H9 (cell line): ENCODE measurements around the gene SLC1A7. TPM values are rescaled to one million over a fixed set of nuclear protein-coding genes. Genes with fewer than 3 reads are reported as not detected.

Experiments
- DNase-seq: peaks from one replicate; pipeline ENCODE4 v3.0.0-alpha.2; 2017
- H2AFZ ChIP-seq: one replicate; pipeline ENCODE4 v1.6.1; 2013; ENCODE audit warnings: mild to moderate bottlenecking, low read length, control low read depth, moderate library complexity
- H2AK5ac ChIP-seq: 2 replicates; pipeline ENCODE4 v1.6.1; 2013; ENCODE audit warnings: low read length, control low read depth, mixed read lengths; ENCODE audit not compliant: insufficient read length
- H2BK120ac ChIP-seq: one replicate; pipeline ENCODE4 v1.6.1; 2013; ENCODE audit warnings: low read depth, mild to moderate bottlenecking, low read length, control low read depth, inconsistent platforms; ENCODE audit not compliant: poor library complexity, severe bottlenecking
- H2BK12ac ChIP-seq: 2 replicates; pipeline ENCODE4 v1.6.1; 2013; ENCODE audit warnings: low read length, control low read depth, mixed read lengths, low read depth; ENCODE audit not compliant: insufficient read length
- H2BK15ac ChIP-seq: 2 replicates; pipeline ENCODE4 v1.6.1; 2013; ENCODE audit warnings: low read depth, low read length, control low read depth
- H2BK20ac ChIP-seq: one replicate; pipeline ENCODE4 v1.6.1; 2013; ENCODE audit warnings: low read depth, mild to moderate bottlenecking, low read length, control low read depth, inconsistent platforms; ENCODE audit not compliant: poor library complexity, severe bottlenecking
- H2BK5ac ChIP-seq: 2 replicates; pipeline ENCODE4 v1.6.1; 2013; ENCODE audit warnings: low read length, control low read depth, mixed read lengths; ENCODE audit not compliant: insufficient read length
- H3K14ac ChIP-seq: 2 replicates; pipeline ENCODE4 v1.6.1; 2013; ENCODE audit warnings: low read length, control low read depth; ENCODE audit not compliant: insufficient read depth
- H3K18ac ChIP-seq: 2 replicates; pipeline ENCODE4 v1.6.1; 2013; ENCODE audit warnings: low read depth, mild to moderate bottlenecking, mixed read lengths, low read length, control low read depth; ENCODE audit not compliant: insufficient read length
- H3K23ac ChIP-seq: 2 replicates; pipeline ENCODE4 v1.6.1; 2013; ENCODE audit warnings: low read length, control low read depth, mixed read lengths, low read depth; ENCODE audit not compliant: insufficient read length
- H3K23me2 ChIP-seq: 2 replicates; pipeline ENCODE4 v1.6.1; 2013; ENCODE audit warnings: low read depth, mild to moderate bottlenecking, mixed read lengths, low read length, control low read depth; ENCODE audit not compliant: insufficient read length, poor library complexity, severe bottlenecking
- H3K27ac ChIP-seq: 2 replicates; pipeline ENCODE4 v1.5.1; 2013; ENCODE audit warnings: low read length, control low read depth, mixed read lengths, low read depth; ENCODE audit not compliant: insufficient read length
- H3K27me3 ChIP-seq: 2 replicates; pipeline ENCODE4 v1.6.1; 2013; ENCODE audit warnings: low read length, control low read depth, inconsistent platforms; ENCODE audit not compliant: insufficient read depth
- H3K4ac ChIP-seq: 2 replicates; pipeline ENCODE4 v1.6.1; 2013; ENCODE audit warnings: low read depth, mild to moderate bottlenecking, control low read depth, inconsistent platforms, low read length, moderate library complexity
- H3K4me1 ChIP-seq: 2 replicates; pipeline ENCODE4 v1.6.1; 2013; ENCODE audit warnings: low read length, control low read depth, inconsistent platforms; ENCODE audit not compliant: insufficient read depth
- H3K4me2 ChIP-seq: 2 replicates; pipeline ENCODE4 v1.6.1; 2013; ENCODE audit warnings: low read length, control low read depth, mixed read lengths; ENCODE audit not compliant: insufficient read length, insufficient read depth
- H3K56ac ChIP-seq: 2 replicates; pipeline ENCODE4 v1.6.1; 2013; ENCODE audit warnings: low read depth, mild to moderate bottlenecking, mixed read lengths, low read length, control low read depth; ENCODE audit not compliant: insufficient read length
- H3K79me1 ChIP-seq: 2 replicates; pipeline ENCODE4 v1.6.1; 2013; ENCODE audit warnings: low read depth, mild to moderate bottlenecking, moderate library complexity, low read length, control low read depth, inconsistent platforms; ENCODE audit not compliant: insufficient read depth, poor library complexity, severe bottlenecking
- H3K79me2 ChIP-seq: 2 replicates; pipeline ENCODE4 v1.6.1; 2013; ENCODE audit warnings: low read length, control low read depth, inconsistent platforms; ENCODE audit not compliant: insufficient read depth
- H3K9ac ChIP-seq: 2 replicates; pipeline ENCODE4 v1.6.1; 2013; ENCODE audit warnings: low read length, control low read depth, mixed read lengths; ENCODE audit not compliant: insufficient read length; ENCODE audit errors: extremely low read depth
- H3K9me3 ChIP-seq: one replicate; pipeline ENCODE4 v1.6.1; 2013; ENCODE audit warnings: low read depth, low read length, inconsistent platforms; ENCODE audit not compliant: control insufficient read depth
- H3T11ph ChIP-seq: one replicate; pipeline ENCODE4 v1.6.1; 2013; ENCODE audit warnings: mild to moderate bottlenecking, low read length, control low read depth, inconsistent platforms
- H4K20me1 ChIP-seq: one replicate; pipeline ENCODE4 v1.6.1; 2013; ENCODE audit not compliant: control insufficient read depth, insufficient read length, insufficient read depth
- H4K5ac ChIP-seq: 2 replicates; pipeline ENCODE4 v1.6.1; 2013; ENCODE audit warnings: low read depth, mild to moderate bottlenecking, mixed read lengths, low read length, control low read depth; ENCODE audit not compliant: insufficient read length
- H4K8ac ChIP-seq: replicated peaks from 2 replicates; pipeline ENCODE4 v1.6.1; 2013; ENCODE audit warnings: low read length, control low read depth, mixed read lengths, low read depth; ENCODE audit not compliant: insufficient read length
- H4K91ac ChIP-seq: 2 replicates; pipeline ENCODE4 v1.6.1; 2013; ENCODE audit warnings: low read depth, mild to moderate bottlenecking, moderate library complexity, mixed read lengths, low read length, control low read depth; ENCODE audit not compliant: insufficient read length
- H3K27ac Mint-ChIP-seq, 3 experiments: 2 replicates in 2 of 3; 3 replicates in 1 of 3; pipeline ENCODE4 v1.8.0; 2020 to 2021; ENCODE audit warnings: mixed read lengths in 3 of 3, mild to moderate bottlenecking in 1 of 3, moderate library complexity in 1 of 3
- H3K27me3 Mint-ChIP-seq: 2 replicates; pipeline ENCODE4 v1.8.0; 2021; ENCODE audit warnings: low read depth, mild to moderate bottlenecking, moderate library complexity, mixed read lengths
- H3K36me3 Mint-ChIP-seq, 3 experiments: 2 replicates in 2 of 3; 3 replicates in 1 of 3; pipeline ENCODE4 v1.8.0; 2020 to 2021; ENCODE audit warnings: low read depth in 3 of 3, mixed read lengths in 3 of 3; ENCODE audit not compliant: insufficient read depth in 1 of 3
- H3K4me1 Mint-ChIP-seq, 2 experiments: 2 replicates each; pipeline ENCODE4 v1.8.0; 2020; ENCODE audit warnings: mixed read lengths in 2 of 2
- H3K4me3 Mint-ChIP-seq, 2 experiments: 2 replicates in 1 of 2; 3 replicates in 1 of 2; pipeline ENCODE4 v1.8.0; 2020 to 2021; ENCODE audit warnings: mild to moderate bottlenecking in 2 of 2, mixed read lengths in 2 of 2, moderate library complexity in 1 of 2
- H3K9me3 Mint-ChIP-seq, 2 experiments: 2 replicates in 1 of 2; 3 replicates in 1 of 2; pipeline ENCODE4 v1.8.0; 2020; ENCODE audit warnings: mild to moderate bottlenecking in 2 of 2, mixed read lengths in 2 of 2, moderate library complexity in 1 of 2
- CTCF ChIP-seq: fragments of 200-600 bp; sonication (generic); conservative IDR thresholded peaks from 3 replicates; pipeline ENCODE4 v1.8.0; 2021; ENCODE audit warnings: antibody characterized with exemption, mild to moderate bottlenecking
- WGBS: extraction: QIAGEN DNeasy Blood & Tissue Kit; methylation state at CpG from one replicate; pipeline ENCODE4 v1.1.7; 2013; ENCODE audit warnings: missing lambda C conversion rate, low lambda C conversion rate, mixed read lengths; ENCODE audit not compliant: insufficient read length; ENCODE audit errors: extremely low coverage; 5-methylcytosine and 5-hydroxymethylcytosine counted together
- total RNA-seq: library from RNA; stranded (reverse); gene quantifications from 2 replicates; pipeline ENCODE4 v1.2.1, GENCODE V29; 2021

SLC1A7 gene
- total RNA-seq, 1 experiment from 2014 or later: not detected

- no peak overlapping the region for H4K91ac ChIP-seq
- no peak overlapping the region for H3K23ac ChIP-seq
- H3K14ac ChIP-seq: peak overlapping the region; percentile 12; the same call in 1 of the 2 replicates
- no peak overlapping the region for H3K56ac ChIP-seq
- no peak overlapping the region for H3T11ph ChIP-seq
- no peak for TF ChIP-seq CTCF
- no peaks in the 10 kb centered on the region for H3K9me3 ChIP-seq
- H4K5ac ChIP-seq: no peak overlapping the region
- peaks cover 17% of the 10 kb centered on the region for H3K27me3 Mint-ChIP-seq
- H2BK20ac ChIP-seq: no peak overlapping the region
- no peaks in the 10 kb centered on the region for H3K4me1 ChIP-seq
- H3K27ac Mint-ChIP-seq: no peak overlapping the region
- H3K23me2 ChIP-seq: no peaks in the 10 kb centered on the region
- no peak overlapping the region for H3K4ac ChIP-seq
- no peaks in the 10 kb centered on the region for H3K79me1 ChIP-seq
- H3K79me2 ChIP-seq: no peaks in the 10 kb centered on the region
- H3K4me3 Mint-ChIP-seq: no peak overlapping the region
- no CpG with 5 or more reads among the region's 7 CpGs for WGBS
- H2AK5ac ChIP-seq: no peak overlapping the region
- H3K27ac ChIP-seq: no peak overlapping the region
- no peak for DNase-seq
- H4K8ac ChIP-seq: no peak overlapping the region
- H3K9ac ChIP-seq: no peak overlapping the region
- H2BK5ac ChIP-seq: no peak overlapping the region
- H3K9me3 Mint-ChIP-seq: no peaks in the 10 kb centered on the region
- H3K4me1 Mint-ChIP-seq: 0 out of 4 replicates have a peak, but pooled peaks cover 0 to 2% of the 10 kb centered on the region in 2 experiments
- H3K4me2 ChIP-seq: no peak overlapping the region
- H3K18ac ChIP-seq: no peak overlapping the region
- no peak overlapping the region for H2BK15ac ChIP-seq
- H2AFZ ChIP-seq: no peak overlapping the region
- no peaks in the 10 kb centered on the region for H4K20me1 ChIP-seq
- no peak overlapping the region for H2BK120ac ChIP-seq
- H3K36me3 Mint-ChIP-seq: no peaks in the 10 kb centered on the region
- no peak overlapping the region for H2BK12ac ChIP-seq
- no peaks in the 10 kb centered on the region for H3K27me3 ChIP-seq
Observed at GRCh38 chr1:53069265-53069662, 73.2 kb downstream of the SLC1A7 start.
